Measurements from ENCODE around the gene PLEKHG1. TPM values are rescaled to one million over a fixed set of nuclear protein-coding genes. Genes with fewer than 3 reads are reported as not detected.

The PLEKHG1 gene
- total RNA-seq, 4 donors from 2014 or later = 12.5 to 48.4 (median 32.3) TPM

DNA sequence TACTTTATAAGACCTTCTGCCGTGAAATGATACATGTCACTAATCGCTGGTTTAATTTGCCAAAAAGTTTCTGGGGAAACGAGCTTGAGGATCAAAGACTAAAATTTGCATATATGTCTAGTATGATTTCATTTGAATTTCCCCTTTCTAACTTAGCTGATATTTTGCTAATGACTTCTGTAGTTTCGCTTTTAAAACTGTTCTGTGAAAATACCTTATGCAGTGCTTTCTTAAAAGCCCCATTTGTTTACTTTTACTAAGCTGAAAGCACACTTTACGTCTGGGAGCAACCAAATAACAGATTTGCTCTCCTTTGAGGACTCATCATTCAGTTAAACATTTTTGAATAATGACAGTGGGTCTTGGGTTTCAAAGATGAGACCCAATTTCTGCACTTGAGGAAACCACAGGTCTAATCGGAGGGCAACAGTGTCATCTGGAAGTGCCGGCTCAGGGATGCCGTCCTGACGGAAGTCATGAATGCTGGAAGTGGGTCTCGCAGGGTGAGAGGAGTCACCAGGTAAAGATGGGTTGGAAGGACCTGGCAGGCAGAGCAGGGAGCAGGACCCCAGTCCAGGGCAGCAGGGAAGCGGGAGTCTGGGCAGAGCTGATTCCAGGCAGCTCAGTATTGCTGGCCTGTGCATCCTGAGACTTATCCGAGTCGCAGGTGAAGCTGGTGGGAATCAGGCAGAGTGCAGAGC lies 33.2 kb downstream of the PLEKHG1 start:
- Histone ChIP-seq H3K27ac (no peak overlapping the region), H3K4me3 (replicated peaks in 1 of 3) (no peak overlapping the region), H3K36me3 (no peaks in the 10 kb centered on the region), H3K27me3 (no peaks in the 10 kb centered on the region), H3K9me3 (no peaks in the 10 kb centered on the region), H3K4me1 (peaks cover 9% of the 10 kb centered on the region in 2 donors)
- 52 to 67% methylated on average over 13 of the region's 13 CpGs for WGBS, 2 donors
- TF ChIP-seq POLR2A (IDR thresholded peaks at IDR 0.05) (no peak), CTCF (IDR thresholded peaks at IDR 0.05) (no peak)
- intact Hi-C loops (cut with DNase I) = no loop called here
- DNase-seq = no peak

GRCh38 chr6:150633486-150633834 lies 33.8 kb downstream of the PLEKHG1 start:
- Histone ChIP-seq H3K27me3 (no peaks in the 10 kb centered on the region), H3K27ac (no peak overlapping the region), H3K36me3 (no peaks in the 10 kb centered on the region), H3K4me3 (replicated peaks in 1 of 3) (no peak overlapping the region), H3K4me1 (peaks cover 9% of the 10 kb centered on the region in 2 donors), H3K9me3 (no peaks in the 10 kb centered on the region)
- TF ChIP-seq CTCF (IDR thresholded peaks at IDR 0.05) (no peak), POLR2A (IDR thresholded peaks at IDR 0.05) (no peak)
- intact Hi-C loops (cut with DNase I) = no loop called here
- no peak for DNase-seq
- WGBS, 2 donors = 82 to 94% methylated on average over 4 of the region's 4 CpGs

DNA sequence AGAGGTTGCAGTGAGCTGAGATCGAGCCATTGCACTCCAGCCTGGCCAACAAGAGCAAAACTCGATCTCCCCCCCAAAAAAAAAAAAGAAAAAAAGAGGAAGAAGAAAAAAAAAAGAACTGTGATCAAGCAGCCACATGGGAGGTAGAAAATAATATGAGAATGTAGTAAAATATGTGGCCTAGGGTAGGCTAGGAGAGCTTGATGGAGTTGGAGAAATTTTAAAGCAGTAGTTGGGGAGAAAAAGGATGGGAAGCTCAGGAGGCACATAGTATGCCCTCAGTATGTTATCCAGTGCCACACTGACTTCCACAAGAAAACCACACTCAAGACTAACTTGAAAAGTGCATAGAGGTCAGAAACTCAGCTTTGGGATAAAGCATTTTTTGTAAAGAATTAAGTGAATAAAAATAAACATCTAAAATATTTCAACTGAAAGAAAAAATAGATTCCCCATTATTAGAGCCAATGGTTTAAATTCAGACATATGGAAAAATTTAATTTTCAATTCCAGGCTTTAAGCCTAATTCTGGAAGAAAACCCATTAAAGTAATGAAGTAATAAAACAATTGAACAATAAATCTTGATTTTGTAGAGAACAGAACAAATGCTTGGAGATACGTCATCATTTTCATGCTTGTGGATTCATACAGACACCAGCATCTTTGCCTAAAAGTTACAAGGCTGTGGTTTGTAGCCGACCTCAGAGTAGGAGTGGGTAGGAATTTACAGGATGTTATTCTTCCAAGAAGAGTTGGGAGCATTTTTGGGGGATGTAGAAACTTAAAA lies 34.7 kb downstream of the PLEKHG1 start:
- no peak for DNase-seq
- Histone ChIP-seq H3K36me3 (no peaks in the 10 kb centered on the region), H3K9me3 (no peaks in the 10 kb centered on the region), H3K4me3 (replicated peaks in 1 of 3) (no peak overlapping the region), H3K27me3 (no peaks in the 10 kb centered on the region), H3K27ac (no peak overlapping the region), H3K4me1 (peaks cover 9% of the 10 kb centered on the region in 2 donors)
- intact Hi-C loops (cut with DNase I) = no loop called here
- TF ChIP-seq CTCF (IDR thresholded peaks at IDR 0.05) (no peak), POLR2A (IDR thresholded peaks at IDR 0.05) (no peak)
- whole genome bisulfite sequencing, 2 donors = 70 to 86% methylated on average over 4 of the region's 4 CpGs

- Histone ChIP-seq H3K9me3 (no peaks in the 10 kb centered on the region), H3K4me3 (replicated peaks in 1 of 3) (no peak overlapping the region), H3K27me3 (no peaks in the 10 kb centered on the region), H3K36me3 (no peaks in the 10 kb centered on the region), H3K27ac (no peak overlapping the region), H3K4me1 (peaks cover 9% of the 10 kb centered on the region in 2 donors)
- no peak for DNase-seq
- WGBS, 2 donors = 84 to 86% methylated on average over 1 of the region's 1 CpG
- TF ChIP-seq POLR2A (IDR thresholded peaks at IDR 0.05) (no peak), CTCF (IDR thresholded peaks at IDR 0.05) (no peak)
- intact Hi-C loops (cut with DNase I) = no loop called here
These were observed 35.2 kb downstream of the PLEKHG1 start for GRCh38 chr6:150634964-150635292.

GRCh38 chr6:150635906-150636514 lies 36.3 kb downstream of the PLEKHG1 start:
- 73 to 78% methylated on average over 3 of the region's 3 CpGs for WGBS, 2 donors
- H3K4me1 ChIP-seq = peaks cover 9% of the 10 kb centered on the region in 2 donors
- no peak for TF ChIP-seq CTCF (IDR thresholded peaks at IDR 0.05)
- TF ChIP-seq POLR2A (IDR thresholded peaks at IDR 0.05) = no peak
- no peak overlapping the region for H3K4me3 ChIP-seq (replicated peaks in 1 of 3)
- H3K27ac ChIP-seq = no peak overlapping the region
- H3K36me3 ChIP-seq = no peaks in the 10 kb centered on the region
- no peak for DNase-seq
- no peaks in the 10 kb centered on the region for H3K9me3 ChIP-seq
- intact Hi-C loops (cut with DNase I) = no loop called here
- no peaks in the 10 kb centered on the region for H3K27me3 ChIP-seq

All from thyroid gland (tissue), 4 donors.